Activated naive CD8-positive, alpha-beta T cell treated with anti-CD3 and anti-CD28 coated beads, Interleukin-2, amount 50 U/mL, for 24 hours (primary cell): ENCODE data around the gene COBLL1.
"Not testable (repeated sequence)": the region's sequence is repeated elsewhere in the genome, so short reads cannot be mapped to it uniquely, and the experiment has no call there.

Experiments
- ATAC-seq: fragments of 150-1000 bp; cut with Tn5 transposase; one replicate; pipeline ENCODE4 v1.10.0; 2021
- DNase-seq: peaks from one replicate; pipeline ENCODE4 v3.0.0; 2021
- H3K27ac Mint-ChIP-seq: one replicate; pipeline ENCODE4 v1.8.0; 2021; ENCODE audit warnings: mild to moderate bottlenecking, mixed read lengths
- H3K27me3 Mint-ChIP-seq: one replicate; pipeline ENCODE4 v1.8.0; 2021; ENCODE audit warnings: mixed read lengths
- H3K36me3 Mint-ChIP-seq: one replicate; pipeline ENCODE4 v1.8.0; 2021; ENCODE audit warnings: low read depth, mixed read lengths
- H3K4me1 Mint-ChIP-seq: one replicate; pipeline ENCODE4 v1.8.0; 2021; ENCODE audit warnings: mixed read lengths
- H3K4me3 Mint-ChIP-seq: one replicate; pipeline ENCODE4 v1.8.0; 2021; ENCODE audit warnings: mild to moderate bottlenecking, moderate library complexity, mixed read lengths
- H3K9me3 Mint-ChIP-seq: one replicate; pipeline ENCODE4 v1.8.0; 2021; ENCODE audit warnings: mixed read lengths

The COBLL1 gene

GRCh38 chr2:164717000-164717803 is 124.4 kb downstream of the COBLL1 start:
- Mint-ChIP-seq H3K4me1 (no peaks in the 10 kb centered on the region), H3K4me3 (no peak overlapping the region), H3K27ac (no peak overlapping the region), H3K27me3 (no peaks in the 10 kb centered on the region), H3K9me3 (no peaks in the 10 kb centered on the region), H3K36me3 (no peaks in the 10 kb centered on the region)
- DNase-seq = no peak
- ATAC-seq = no peak

GRCh38 chr2:164714471-164714870 is 127.2 kb downstream of the COBLL1 start:
- DNase-seq (no peak), ATAC-seq (no peak)
- H3K9me3 Mint-ChIP-seq = no peaks in the 10 kb centered on the region
- no peaks in the 10 kb centered on the region for H3K36me3 Mint-ChIP-seq
- no peak overlapping the region for H3K27ac Mint-ChIP-seq
- H3K4me1 Mint-ChIP-seq = no peaks in the 10 kb centered on the region
- no peak overlapping the region for H3K4me3 Mint-ChIP-seq
- H3K27me3 Mint-ChIP-seq = no peaks in the 10 kb centered on the region

- Mint-ChIP-seq H3K27ac (no peak overlapping the region), H3K27me3 (no peaks in the 10 kb centered on the region)
Observed at GRCh38 chr2:164711766-164712138, 129.9 kb downstream of the COBLL1 start.

GRCh38 chr2:164710837-164711765 is 130.5 kb downstream of the COBLL1 start:
- Mint-ChIP-seq H3K27me3 (no peaks in the 10 kb centered on the region), H3K27ac (no peak overlapping the region), H3K4me1 (no peaks in the 10 kb centered on the region), H3K36me3 (no peaks in the 10 kb centered on the region), H3K9me3 (no peaks in the 10 kb centered on the region), H3K4me3 (no peak overlapping the region)
- DNase-seq (no peak), ATAC-seq (no peak)

More at GRCh38 chr2:164711766-164712138, 129.9 kb downstream of the COBLL1 start:
- DNase-seq = no peak
- no peak for ATAC-seq
- no peaks in the 10 kb centered on the region for H3K36me3 Mint-ChIP-seq
- no peak overlapping the region for H3K4me3 Mint-ChIP-seq
- no peaks in the 10 kb centered on the region for H3K9me3 Mint-ChIP-seq
- no peaks in the 10 kb centered on the region for H3K4me1 Mint-ChIP-seq

- H3K27ac Mint-ChIP-seq, DNase-seq, H3K4me1 Mint-ChIP-seq, H3K9me3 Mint-ChIP-seq, H3K36me3 Mint-ChIP-seq, H3K27me3 Mint-ChIP-seq, H3K4me3 Mint-ChIP-seq, ATAC-seq: not testable (repeated sequence)
Observed at GRCh38 chr2:164710252-164710836, 131.3 kb downstream of the COBLL1 start.

GRCh38 chr2:164706522-164706921 is 135.1 kb downstream of the COBLL1 start:
- DNase-seq = no peak
- Mint-ChIP-seq H3K4me1 (no peaks in the 10 kb centered on the region), H3K27me3 (no peaks in the 10 kb centered on the region), H3K4me3 (no peak overlapping the region), H3K36me3 (no peaks in the 10 kb centered on the region), H3K27ac (no peak overlapping the region), H3K9me3 (no peaks in the 10 kb centered on the region)
- ATAC-seq = no peak

GRCh38 chr2:164705412-164706167 is 136.0 kb downstream of the COBLL1 start:
- no peak overlapping the region for H3K27ac Mint-ChIP-seq
- H3K4me1 Mint-ChIP-seq = no peaks in the 10 kb centered on the region
- no peak for ATAC-seq
- H3K9me3 Mint-ChIP-seq = no peaks in the 10 kb centered on the region
- no peaks in the 10 kb centered on the region for H3K36me3 Mint-ChIP-seq
- H3K4me3 Mint-ChIP-seq = no peak overlapping the region
- no peaks in the 10 kb centered on the region for H3K27me3 Mint-ChIP-seq
- no peak for DNase-seq

- no peaks in the 10 kb centered on the region for H3K4me1 Mint-ChIP-seq
Observed at GRCh38 chr2:164703915-164704706, 137.5 kb downstream of the COBLL1 start.

GRCh38 chr2:164701565-164701964 is 140.1 kb downstream of the COBLL1 start:
- H3K27ac Mint-ChIP-seq = no peak overlapping the region
- no peak for DNase-seq
- no peaks in the 10 kb centered on the region for H3K9me3 Mint-ChIP-seq
- H3K36me3 Mint-ChIP-seq = no peaks in the 10 kb centered on the region
- H3K27me3 Mint-ChIP-seq = no peaks in the 10 kb centered on the region
- H3K4me3 Mint-ChIP-seq = no peak overlapping the region
- no peaks in the 10 kb centered on the region for H3K4me1 Mint-ChIP-seq
- no peak for ATAC-seq

More at GRCh38 chr2:164703915-164704706, 137.5 kb downstream of the COBLL1 start:
- no peaks in the 10 kb centered on the region for H3K9me3 Mint-ChIP-seq
- DNase-seq = no peak
- ATAC-seq = no peak
- no peak overlapping the region for H3K27ac Mint-ChIP-seq
- no peak overlapping the region for H3K4me3 Mint-ChIP-seq
- H3K27me3 Mint-ChIP-seq = no peaks in the 10 kb centered on the region
- no peaks in the 10 kb centered on the region for H3K36me3 Mint-ChIP-seq

GRCh38 chr2:164700390-164700789 is 141.2 kb downstream of the COBLL1 start:
- Mint-ChIP-seq H3K9me3 (no peaks in the 10 kb centered on the region), H3K4me3 (no peak overlapping the region), H3K4me1 (no peaks in the 10 kb centered on the region), H3K27ac (no peak overlapping the region), H3K27me3 (no peaks in the 10 kb centered on the region), H3K36me3 (no peaks in the 10 kb centered on the region)
- no peak for DNase-seq
- no peak for ATAC-seq

GRCh38 chr2:164697688-164698461 is 143.7 kb downstream of the COBLL1 start:
- Mint-ChIP-seq H3K4me1 (no peaks in the 10 kb centered on the region), H3K4me3 (no peak overlapping the region), H3K36me3 (no peaks in the 10 kb centered on the region), H3K27ac (no peak overlapping the region), H3K9me3 (no peaks in the 10 kb centered on the region), H3K27me3 (no peaks in the 10 kb centered on the region)
- DNase-seq = no peak
- no peak for ATAC-seq

- DNase-seq (no peak), ATAC-seq (no peak)
- no peak overlapping the region for H3K4me3 Mint-ChIP-seq
- H3K27me3 Mint-ChIP-seq = no peaks in the 10 kb centered on the region
- no peak overlapping the region for H3K27ac Mint-ChIP-seq
- H3K36me3 Mint-ChIP-seq = no peaks in the 10 kb centered on the region
- no peaks in the 10 kb centered on the region for H3K9me3 Mint-ChIP-seq
- H3K4me1 Mint-ChIP-seq = no peaks in the 10 kb centered on the region
Observed at GRCh38 chr2:164696634-164697033, 145.0 kb downstream of the COBLL1 start.

GRCh38 chr2:164694275-164694695 is 147.3 kb downstream of the COBLL1 start:
- Mint-ChIP-seq H3K36me3 (no peaks in the 10 kb centered on the region), H3K27me3 (no peaks in the 10 kb centered on the region), H3K9me3 (no peaks in the 10 kb centered on the region), H3K4me1 (no peaks in the 10 kb centered on the region), H3K4me3 (no peak overlapping the region), H3K27ac (no peak overlapping the region)
- no peak for DNase-seq
- no peak for ATAC-seq
